Measurements from ENCODE around the gene PCDHA1. TPM values are rescaled to one million over a fixed set of nuclear protein-coding genes. Genes with fewer than 3 reads are reported as not detected.

The PCDHA1 gene
- total RNA-seq, 2 donors from 2014 or later, result not detected

DNA sequence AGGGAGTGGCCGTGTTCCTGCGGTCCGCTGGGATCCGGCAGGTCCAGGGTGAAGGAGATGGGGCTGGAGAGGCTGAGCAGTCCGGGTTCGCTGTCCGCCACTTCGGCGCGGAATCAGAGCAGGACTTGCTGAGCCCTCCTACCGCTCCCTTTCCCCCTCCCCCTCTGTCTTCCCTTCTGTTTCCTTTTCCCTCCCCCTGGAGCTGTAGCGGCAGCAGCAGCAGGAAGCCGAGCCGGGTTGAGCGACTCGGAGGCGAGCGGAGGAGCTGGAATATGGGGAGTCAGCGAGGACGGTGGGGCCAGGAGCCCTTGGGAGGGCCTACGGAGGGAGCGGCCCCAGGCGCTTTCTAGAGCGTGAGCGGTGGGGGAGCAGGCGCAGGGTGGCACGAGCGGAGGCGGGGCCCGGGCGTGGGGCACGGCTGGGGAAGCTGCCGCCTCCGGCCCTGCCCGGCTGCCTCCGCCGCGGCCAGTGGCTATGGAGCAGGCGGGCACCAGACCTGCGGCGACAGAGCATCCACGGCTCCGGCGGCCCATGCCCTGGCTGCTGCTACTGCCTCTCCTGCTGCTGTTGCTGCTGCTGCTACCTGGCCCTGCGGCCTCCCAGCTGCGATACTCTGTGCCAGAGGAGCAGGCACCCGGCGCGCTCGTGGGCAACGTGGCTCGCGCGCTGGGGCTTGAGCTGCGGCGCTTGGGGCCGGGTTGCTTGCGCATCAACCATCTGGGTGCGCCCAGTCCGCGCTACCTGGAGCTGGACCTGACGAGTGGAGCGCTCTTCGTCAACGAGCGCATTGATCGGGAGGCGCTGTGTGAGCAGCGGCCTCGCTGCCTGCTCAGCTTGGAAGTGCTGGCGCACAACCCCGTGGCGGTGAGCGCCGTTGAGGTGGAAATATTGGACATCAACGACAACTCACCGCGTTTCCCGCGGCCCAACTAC, 180.6 kb downstream of the PCDHA1 start, which contains the start of gene PCDHAC2:
PCDHAC2 (plus strand) TSS at position 184 of the 933 bp plus-strand sequence; CDS start at position 475, 291 bp downstream.
- Mint-ChIP-seq H3K4me3 (no peak within 1 kb of the TSS), H3K27me3 (peaks cover 36% of the 10 kb centered on the region), H3K4me1 (no peaks in the 10 kb centered on the region), H3K27ac (no peak within 1 kb of the TSS), H3K9me3 (no peaks in the 10 kb centered on the region), H3K36me3 (ENCODE audit: low read depth) (no peaks in the 10 kb centered on the region)
- ATAC-seq (replicated peaks), result no peak

DNA sequence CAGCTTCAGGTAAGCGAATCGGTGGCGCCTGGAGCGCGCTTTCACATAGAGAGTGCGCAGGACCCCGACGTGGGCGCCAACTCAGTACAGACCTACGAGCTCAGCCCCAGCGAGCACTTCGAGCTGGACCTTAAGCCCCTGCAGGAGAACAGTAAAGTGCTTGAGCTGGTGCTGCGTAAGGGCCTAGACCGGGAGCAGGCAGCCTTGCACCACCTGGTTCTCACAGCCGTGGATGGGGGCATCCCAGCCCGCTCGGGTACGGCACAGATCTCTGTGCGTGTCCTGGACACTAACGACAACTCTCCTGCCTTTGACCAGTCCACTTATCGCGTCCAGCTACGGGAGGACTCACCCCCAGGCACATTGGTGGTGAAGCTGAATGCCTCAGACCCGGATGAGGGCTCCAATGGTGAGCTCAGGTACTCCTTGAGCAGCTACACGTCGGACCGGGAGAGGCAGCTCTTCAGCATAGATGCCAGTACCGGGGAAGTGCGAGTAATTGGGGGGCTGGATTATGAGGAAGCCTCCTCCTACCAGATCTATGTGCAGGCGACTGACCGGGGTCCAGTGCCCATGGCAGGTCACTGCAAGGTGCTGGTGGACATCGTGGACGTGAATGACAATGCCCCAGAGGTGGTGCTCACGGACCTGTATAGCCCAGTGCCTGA, 181.4 kb downstream of the PCDHA1 start:
- Mint-ChIP-seq H3K27me3 (peaks cover 35% of the 10 kb centered on the region), H3K4me3 (no peak overlapping the region), H3K4me1 (no peaks in the 10 kb centered on the region), H3K36me3 (ENCODE audit: low read depth) (no peaks in the 10 kb centered on the region), H3K9me3 (no peaks in the 10 kb centered on the region), H3K27ac (no peak overlapping the region)
- ATAC-seq (replicated peaks), result no peak

DNA sequence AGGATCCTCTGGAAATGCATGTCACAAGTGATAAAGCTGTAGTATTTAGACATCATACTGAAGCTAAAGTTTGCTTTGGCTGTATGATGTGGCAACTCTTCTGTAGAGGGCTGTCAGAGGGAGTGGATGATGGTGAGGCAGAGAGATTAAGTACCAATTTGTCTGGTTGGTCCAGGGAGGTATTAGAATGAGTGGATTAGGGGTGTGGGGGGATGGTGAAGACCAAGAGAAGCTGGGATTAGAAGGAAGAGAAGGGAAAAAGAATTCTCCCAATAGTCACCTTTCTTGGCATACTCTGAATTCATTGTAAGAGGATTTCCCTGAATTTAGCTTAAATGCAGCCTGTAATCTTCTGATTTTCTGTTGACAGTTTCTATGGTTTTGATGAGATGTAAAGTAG, 183.9 kb downstream of the PCDHA1 start:
- H3K27me3 Mint-ChIP-seq, result peaks cover 14% of the 10 kb centered on the region
- H3K27ac Mint-ChIP-seq, result no peak overlapping the region
- ATAC-seq (replicated peaks), result no peak
- H3K9me3 Mint-ChIP-seq, result no peaks in the 10 kb centered on the region
- no peak overlapping the region for H3K4me3 Mint-ChIP-seq
- no peaks in the 10 kb centered on the region for H3K4me1 Mint-ChIP-seq
- no peaks in the 10 kb centered on the region for H3K36me3 Mint-ChIP-seq (ENCODE audit: low read depth)

DNA sequence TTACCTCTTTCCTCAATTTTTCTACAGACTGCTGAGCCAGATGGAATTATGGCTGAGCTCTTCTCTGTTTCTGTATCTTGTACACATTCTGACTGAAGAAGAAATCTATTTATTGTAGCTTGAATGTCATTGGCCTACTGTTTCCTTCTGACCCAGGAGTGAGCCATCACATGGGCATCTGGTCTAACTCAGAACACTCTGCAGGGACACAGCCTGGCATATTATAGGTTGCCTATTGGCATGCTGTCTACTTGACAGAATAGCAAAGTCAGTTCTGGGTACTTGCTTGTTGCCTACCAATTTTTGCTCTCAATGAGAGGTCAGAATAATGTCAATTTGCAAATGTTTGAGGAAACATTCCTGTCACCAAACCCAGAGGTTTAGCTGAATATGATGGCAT, 187.6 kb downstream of the PCDHA1 start:
- no peak overlapping the region for H3K27ac Mint-ChIP-seq
- H3K4me1 Mint-ChIP-seq, result no peaks in the 10 kb centered on the region
- H3K36me3 Mint-ChIP-seq (ENCODE audit: low read depth), result no peaks in the 10 kb centered on the region
- H3K27me3 Mint-ChIP-seq, result peaks cover 13% of the 10 kb centered on the region
- no peak for ATAC-seq (replicated peaks)
- no peak overlapping the region for H3K4me3 Mint-ChIP-seq
- no peaks in the 10 kb centered on the region for H3K9me3 Mint-ChIP-seq

DNA sequence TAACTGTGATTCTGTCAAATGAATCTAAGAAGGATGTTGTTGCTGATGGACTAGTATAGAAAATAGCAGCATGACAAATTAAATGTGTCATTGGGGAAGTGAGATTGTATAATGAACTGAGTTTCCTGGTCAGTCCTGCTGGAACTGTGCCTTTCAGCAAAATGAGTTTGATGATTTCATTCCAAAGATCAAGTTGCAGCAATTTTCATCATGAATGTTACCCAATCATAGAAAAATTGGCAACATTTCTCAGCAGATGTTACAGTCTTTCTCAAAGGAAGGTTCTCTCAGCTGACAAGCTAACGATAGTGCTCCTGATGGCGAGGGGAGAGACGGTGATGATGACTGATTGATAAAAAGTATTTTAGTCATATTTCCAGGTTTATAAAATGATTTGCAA, 191.1 kb downstream of the PCDHA1 start:
- ATAC-seq (replicated peaks), result no peak
- H3K9me3 Mint-ChIP-seq, result no peaks in the 10 kb centered on the region
- H3K36me3 Mint-ChIP-seq (ENCODE audit: low read depth), result no peaks in the 10 kb centered on the region
- H3K27me3 Mint-ChIP-seq, result peaks cover 21% of the 10 kb centered on the region
- H3K4me1 Mint-ChIP-seq, result no peaks in the 10 kb centered on the region
- no peak overlapping the region for H3K27ac Mint-ChIP-seq
- H3K4me3 Mint-ChIP-seq, result no peak overlapping the region

DNA sequence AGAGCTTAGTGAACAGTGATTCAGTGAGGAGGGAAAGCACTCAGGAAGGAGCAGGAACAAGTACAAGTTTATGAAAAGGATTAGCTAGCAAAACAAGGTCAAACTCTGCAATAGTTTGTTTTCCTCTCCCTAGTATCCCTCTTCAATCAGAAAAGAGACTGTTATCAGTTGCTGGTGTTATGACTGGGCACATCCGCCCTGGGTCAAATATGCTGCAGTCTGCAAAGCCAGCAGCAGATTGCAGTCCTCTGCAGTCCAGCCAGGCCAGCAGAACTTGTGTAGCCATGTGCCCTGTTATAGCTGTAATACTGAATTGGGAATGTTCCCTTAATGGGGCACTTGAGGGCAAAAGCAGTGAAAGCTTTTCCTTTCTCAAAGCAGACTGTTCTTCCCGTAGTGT, 192.3 kb downstream of the PCDHA1 start:
- Mint-ChIP-seq H3K27me3 (peaks cover 26% of the 10 kb centered on the region), H3K36me3 (ENCODE audit: low read depth) (no peaks in the 10 kb centered on the region)

DNA sequence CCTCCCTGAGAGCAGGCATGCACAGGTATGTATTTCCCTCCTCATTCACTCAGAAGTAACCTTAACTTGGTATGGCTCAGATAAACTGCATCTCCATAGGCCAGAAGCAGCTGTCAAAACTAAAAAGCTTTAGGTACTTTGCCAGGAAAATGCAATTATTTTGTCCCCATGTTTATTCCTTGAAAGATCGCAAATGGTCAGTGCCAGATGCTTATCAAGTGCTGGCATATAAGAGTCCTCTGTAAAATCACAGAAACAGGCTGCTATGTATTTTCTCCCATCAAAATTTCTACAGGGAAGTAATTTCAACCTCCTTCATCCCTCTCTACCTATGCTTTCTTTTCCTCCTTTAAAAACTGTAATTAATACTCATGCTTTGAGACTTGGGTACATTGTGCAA, 193.0 kb downstream of the PCDHA1 start:
- Mint-ChIP-seq H3K27ac (no peak overlapping the region), H3K36me3 (ENCODE audit: low read depth) (no peaks in the 10 kb centered on the region), H3K9me3 (no peaks in the 10 kb centered on the region), H3K4me3 (no peak overlapping the region), H3K27me3 (peaks cover 28% of the 10 kb centered on the region), H3K4me1 (no peaks in the 10 kb centered on the region)
- ATAC-seq (replicated peaks), result no peak

More for the DNA sequence above, 192.3 kb downstream of the PCDHA1 start:
- Mint-ChIP-seq H3K4me1 (no peaks in the 10 kb centered on the region), H3K27ac (no peak overlapping the region), H3K4me3 (no peak overlapping the region), H3K9me3 (no peaks in the 10 kb centered on the region)
- ATAC-seq (replicated peaks), result no peak

DNA sequence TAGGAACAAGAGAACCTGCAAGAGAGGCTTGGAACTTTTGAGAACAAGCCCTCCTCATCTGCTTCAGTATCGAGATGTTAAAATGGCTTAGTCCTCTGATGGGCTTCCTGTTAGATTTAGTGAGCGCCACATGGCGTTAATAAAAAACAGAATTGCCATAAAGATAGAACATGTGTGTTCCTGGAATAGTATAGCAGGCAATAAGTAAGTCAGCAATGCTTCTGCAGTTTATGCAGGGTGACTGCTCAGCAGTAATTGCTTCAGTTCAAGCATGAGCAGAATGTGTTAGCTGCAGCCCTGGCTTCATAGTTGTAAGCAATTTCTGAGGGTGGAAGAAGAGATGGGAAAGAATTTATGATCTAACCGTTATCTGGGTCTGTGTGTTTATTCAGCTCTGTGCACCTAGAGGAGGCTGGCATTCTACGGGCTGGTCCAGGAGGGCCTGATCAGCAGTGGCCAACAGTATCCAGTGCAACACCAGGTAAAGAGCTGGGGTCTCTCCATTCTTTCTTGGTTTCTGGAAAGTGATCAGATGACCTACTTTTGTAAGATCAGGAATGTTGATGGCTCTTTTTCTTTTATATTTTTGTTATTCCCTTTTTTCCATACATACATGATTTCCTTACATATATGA, 196.3 kb downstream of the PCDHA1 start:
- no peaks in the 10 kb centered on the region for H3K36me3 Mint-ChIP-seq (ENCODE audit: low read depth)
- H3K4me1 Mint-ChIP-seq, result no peaks in the 10 kb centered on the region
- H3K27me3 Mint-ChIP-seq, result peaks cover 20% of the 10 kb centered on the region
- no peak overlapping the region for H3K4me3 Mint-ChIP-seq
- H3K9me3 Mint-ChIP-seq, result no peaks in the 10 kb centered on the region
- no peak overlapping the region for H3K27ac Mint-ChIP-seq
- ATAC-seq (replicated peaks), result no peak

DNA sequence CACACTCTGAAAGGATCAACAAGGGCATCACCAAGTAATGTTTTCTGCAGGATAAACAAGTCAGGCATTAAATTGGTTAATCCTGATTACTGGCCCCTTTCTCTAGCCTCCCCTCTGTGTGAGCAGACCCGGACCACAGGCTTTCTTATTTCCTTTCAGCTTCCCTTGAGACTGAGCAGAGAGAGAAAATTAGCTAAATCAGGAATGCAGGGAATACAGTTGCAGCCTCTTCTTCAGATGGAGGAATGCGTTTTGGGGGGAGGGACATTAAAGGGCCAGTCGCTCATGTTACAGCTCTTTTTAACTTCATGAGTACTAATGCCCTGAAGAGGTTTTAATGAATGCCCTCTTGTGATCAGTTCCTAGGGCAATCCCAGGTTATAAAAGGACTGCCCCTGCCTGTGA, 200.2 kb downstream of the PCDHA1 start:
- Mint-ChIP-seq H3K27me3 (peaks cover 14% of the 10 kb centered on the region), H3K4me1 (no peaks in the 10 kb centered on the region), H3K9me3 (no peaks in the 10 kb centered on the region), H3K27ac (no peak overlapping the region), H3K36me3 (ENCODE audit: low read depth) (no peaks in the 10 kb centered on the region), H3K4me3 (no peak overlapping the region)
- no peak for ATAC-seq (replicated peaks)

DNA sequence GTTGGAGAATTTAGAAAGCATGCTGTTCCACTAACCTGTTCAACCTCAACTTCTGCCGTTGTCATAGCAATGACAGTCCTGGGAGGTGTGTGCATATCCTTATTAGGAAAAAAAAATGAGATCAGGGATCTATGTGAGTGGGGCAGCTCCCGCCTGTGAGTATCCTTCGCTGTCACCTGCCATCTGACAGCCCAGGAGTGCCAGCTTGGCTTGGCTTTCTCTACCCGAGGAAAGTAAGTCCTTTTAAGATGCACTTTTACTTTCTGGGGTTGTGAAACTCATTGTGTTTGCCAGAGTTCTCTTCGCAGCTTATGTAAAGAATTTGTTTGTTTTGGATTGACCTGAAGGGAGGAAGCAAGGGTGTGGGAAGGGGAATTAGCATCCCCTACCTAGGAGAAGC, 202.2 kb downstream of the PCDHA1 start:
- H3K4me1 Mint-ChIP-seq, result no peaks in the 10 kb centered on the region
- no peaks in the 10 kb centered on the region for H3K9me3 Mint-ChIP-seq
- peaks cover 15% of the 10 kb centered on the region for H3K27me3 Mint-ChIP-seq
- H3K27ac Mint-ChIP-seq, result no peak overlapping the region
- no peak for ATAC-seq (replicated peaks)
- no peak overlapping the region for H3K4me3 Mint-ChIP-seq
- no peaks in the 10 kb centered on the region for H3K36me3 Mint-ChIP-seq (ENCODE audit: low read depth)

DNA sequence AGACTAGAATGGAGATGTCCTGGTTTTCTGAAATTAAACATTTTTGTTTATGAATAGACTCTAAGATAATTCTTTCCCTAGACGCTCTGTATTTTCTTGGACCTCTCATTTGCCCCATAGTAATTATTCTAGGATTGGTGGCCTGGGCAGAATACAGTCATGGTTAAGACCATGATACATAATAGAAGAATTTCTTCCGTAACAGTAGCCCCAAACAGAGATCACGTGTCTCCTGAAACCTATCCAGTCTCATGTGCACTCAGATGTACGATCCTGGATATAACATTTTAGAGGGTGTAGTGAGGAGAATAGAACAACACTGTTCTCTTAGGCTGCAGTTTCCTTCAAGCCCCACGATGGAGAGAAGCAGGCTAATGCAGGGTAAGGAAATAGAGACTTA, 202.7 kb downstream of the PCDHA1 start:
- H3K36me3 Mint-ChIP-seq (ENCODE audit: low read depth), result no peaks in the 10 kb centered on the region
- no peaks in the 10 kb centered on the region for H3K4me1 Mint-ChIP-seq
- H3K27ac Mint-ChIP-seq, result no peak overlapping the region
- H3K9me3 Mint-ChIP-seq, result no peaks in the 10 kb centered on the region
- ATAC-seq (replicated peaks), result no peak
- H3K4me3 Mint-ChIP-seq, result no peak overlapping the region
- peaks cover 11% of the 10 kb centered on the region for H3K27me3 Mint-ChIP-seq

DNA sequence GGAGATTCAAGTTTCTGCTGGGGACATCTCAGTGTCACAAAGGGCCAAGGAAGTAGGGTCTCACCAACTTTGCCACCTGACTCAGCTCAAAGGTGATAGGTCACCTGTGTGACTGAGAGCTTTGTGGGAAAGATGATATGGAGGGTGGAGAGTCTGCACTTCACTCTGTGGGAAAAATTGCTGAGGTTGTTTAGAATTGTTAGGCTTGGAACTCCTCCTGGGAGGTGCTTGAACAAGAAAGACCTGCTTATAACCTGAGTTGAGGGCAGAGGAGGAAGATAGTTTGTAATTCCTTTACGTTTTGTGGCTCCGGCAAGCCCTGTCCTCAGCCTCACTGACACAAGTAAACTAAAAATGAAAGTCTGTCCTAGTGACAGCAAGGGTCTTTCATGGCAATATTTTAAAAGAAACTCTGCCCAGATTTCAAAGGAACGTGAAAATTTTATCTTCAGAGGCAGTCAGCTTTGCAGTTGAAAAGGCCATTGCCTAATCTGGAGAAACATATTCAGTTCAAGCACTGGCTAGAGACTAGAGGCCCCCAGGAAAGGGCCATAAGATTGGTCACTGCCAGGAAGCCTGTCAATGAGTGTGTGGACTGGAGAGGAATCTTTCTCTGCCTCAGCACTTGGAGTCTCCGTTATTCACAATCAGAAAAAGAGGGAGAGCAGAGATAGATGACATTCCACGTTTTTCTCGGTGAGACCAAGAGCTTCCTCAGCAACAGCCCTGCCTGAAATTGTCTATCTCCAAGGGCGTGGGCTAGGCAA, 203.5 kb downstream of the PCDHA1 start:
- Mint-ChIP-seq H3K27ac (no peak overlapping the region), H3K36me3 (ENCODE audit: low read depth) (no peaks in the 10 kb centered on the region), H3K27me3 (peaks cover 11% of the 10 kb centered on the region), H3K4me1 (no peaks in the 10 kb centered on the region), H3K9me3 (no peaks in the 10 kb centered on the region), H3K4me3 (no peak overlapping the region)
- no peak for ATAC-seq (replicated peaks)

DNA sequence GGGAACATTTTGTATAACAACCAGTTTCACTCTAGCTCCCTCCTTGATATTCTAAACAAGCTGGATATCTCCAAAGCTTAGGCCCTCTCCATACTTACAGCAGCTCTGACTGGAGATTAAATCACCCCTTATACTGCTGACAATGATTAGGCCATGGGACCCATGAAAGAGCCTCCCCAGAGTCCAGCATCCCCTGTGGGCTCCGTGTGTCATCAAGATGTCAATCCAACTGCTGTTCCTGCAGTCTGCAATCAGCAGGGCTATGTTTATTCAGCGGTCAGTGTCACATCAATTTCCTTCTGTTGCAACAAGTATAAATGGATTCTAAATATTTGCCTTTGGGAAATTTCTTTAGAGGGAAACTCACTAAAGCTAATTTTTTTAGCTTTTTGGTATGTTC, 206.9 kb downstream of the PCDHA1 start:
- H3K4me1 Mint-ChIP-seq, result no peaks in the 10 kb centered on the region
- no peak for ATAC-seq (replicated peaks)
- H3K9me3 Mint-ChIP-seq, result no peaks in the 10 kb centered on the region
- H3K4me3 Mint-ChIP-seq, result no peak overlapping the region
- no peaks in the 10 kb centered on the region for H3K36me3 Mint-ChIP-seq (ENCODE audit: low read depth)
- H3K27ac Mint-ChIP-seq, result no peak overlapping the region
- H3K27me3 Mint-ChIP-seq, result peaks cover 11% of the 10 kb centered on the region

DNA sequence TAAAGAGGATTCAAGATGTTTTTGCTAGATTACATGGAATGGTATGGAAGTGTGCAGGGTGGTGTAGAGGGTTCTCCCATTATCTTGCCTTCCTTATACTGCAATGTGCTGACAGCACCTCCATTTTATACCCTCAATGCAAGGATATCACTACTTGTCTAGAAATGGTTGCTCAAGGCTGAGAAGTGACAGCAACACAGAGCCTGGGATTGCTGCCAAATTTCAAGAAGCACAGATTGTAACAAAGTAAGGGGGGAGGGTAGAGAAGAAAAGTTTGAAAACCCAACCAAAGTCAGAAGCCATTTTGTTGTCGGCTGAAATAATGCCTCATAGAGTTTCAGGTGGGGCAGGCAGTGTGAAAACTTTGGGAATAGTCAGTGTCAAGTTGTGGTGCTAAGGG, 210.1 kb downstream of the PCDHA1 start:
- peaks cover 14% of the 10 kb centered on the region for H3K27me3 Mint-ChIP-seq
- no peak overlapping the region for H3K4me3 Mint-ChIP-seq
- no peaks in the 10 kb centered on the region for H3K9me3 Mint-ChIP-seq
- no peak for ATAC-seq (replicated peaks)
- no peak overlapping the region for H3K27ac Mint-ChIP-seq
- no peaks in the 10 kb centered on the region for H3K36me3 Mint-ChIP-seq (ENCODE audit: low read depth)
- no peaks in the 10 kb centered on the region for H3K4me1 Mint-ChIP-seq
